Small intestine (tissue), 7 donors: ENCODE data around the gene NARS2. TPM values are rescaled to one million over a fixed set of nuclear protein-coding genes. Genes with fewer than 3 reads are reported as not detected.

ENCODE experiments used
- DNase-seq, 2 donors: peaks; one replicate each; pipeline versions ENCODE4 v3.0.0 to v3.0.0-alpha.2; 2013
- FAIRE-seq: peaks from 2 replicates; lab custom pipeline; 2012; peaks lifted over from hg19 to GRCh38; lab: Jason Lieb, UNC
- H3K27ac ChIP-seq, 3 donors: one replicate each; pipeline ENCODE4 v1.5.1; 2013; ENCODE audit warnings: low read length in 2 of 3, mild to moderate bottlenecking in 2 of 3, control low read depth in 1 of 3, inconsistent platforms in 1 of 3, low read depth in 1 of 3, moderate library complexity in 1 of 3
- H3K27me3 ChIP-seq, 3 donors: one replicate each; pipeline ENCODE4 v1.6.1; 2013; ENCODE audit warnings: low read length in 3 of 3, inconsistent platforms in 1 of 3; ENCODE audit not compliant: control insufficient read depth in 3 of 3, insufficient read depth in 3 of 3
- H3K36me3 ChIP-seq, 3 donors: one replicate each; pipeline ENCODE4 v1.6.1; 2013; ENCODE audit warnings: low read length in 3 of 3, inconsistent platforms in 1 of 3, low read depth in 1 of 3, mild to moderate bottlenecking in 1 of 3, moderate library complexity in 1 of 3; ENCODE audit not compliant: control insufficient read depth in 3 of 3, insufficient read depth in 2 of 3
- H3K4me1 ChIP-seq, 3 donors: one replicate each; pipeline ENCODE4 v1.6.1; 2013; ENCODE audit warnings: low read length in 2 of 3, inconsistent platforms in 1 of 3, low read depth in 1 of 3, mild to moderate bottlenecking in 1 of 3, moderate library complexity in 1 of 3; ENCODE audit not compliant: control insufficient read depth in 3 of 3, insufficient read depth in 2 of 3
- H3K4me3 ChIP-seq, 3 donors: one replicate each; pipeline ENCODE4 v1.5.1; 2013; ENCODE audit warnings: low read length in 3 of 3, control low read depth in 1 of 3, inconsistent platforms in 1 of 3, low read depth in 1 of 3, mild to moderate bottlenecking in 1 of 3, moderate library complexity in 1 of 3
- H3K9me3 ChIP-seq, 2 donors: one replicate each; pipeline ENCODE4 v1.6.1; 2013; ENCODE audit warnings: low read depth in 1 of 2, low read length in 1 of 2; ENCODE audit not compliant: control insufficient read depth in 2 of 2, insufficient read depth in 1 of 2
- WGBS, 3 donors: extraction: QIAGEN DNeasy Blood & Tissue Kit; methylation state at CpG; one replicate each; pipeline ENCODE4 v1.1.7; 2013; 5-methylcytosine and 5-hydroxymethylcytosine counted together
- polyA plus RNA-seq, 4 donors: library from polyadenylated mRNA; stranded (reverse) in 3 of 4; unstranded in 1 of 4; fragments of 200-250 nt in 3 of 4; fragments of 120-200 nt in 1 of 4; gene quantifications; one replicate each; pipeline versions ENCODE4 v1.2.1 to v1.2.3, GENCODE V29; 2013
- donor health status: healthy with polysubstance abuse.
- donor health status: control.
- donor health status: control.
- donor health status: Bipolar disorder and iron deficiency.
- donor health status: healthy.

Gene NARS2
- polyA plus RNA-seq, 4 donors, result 8.1 to 21.8 (median 12.4) TPM

- peaks cover 0 to 13% (median 0%) of the 10 kb centered on the region in 3 donors for H3K27me3 ChIP-seq
- FAIRE-seq, result no peak
Measured at GRCh38 chr11:78423241-78423640, 151.4 kb downstream of the NARS2 start.

DNA sequence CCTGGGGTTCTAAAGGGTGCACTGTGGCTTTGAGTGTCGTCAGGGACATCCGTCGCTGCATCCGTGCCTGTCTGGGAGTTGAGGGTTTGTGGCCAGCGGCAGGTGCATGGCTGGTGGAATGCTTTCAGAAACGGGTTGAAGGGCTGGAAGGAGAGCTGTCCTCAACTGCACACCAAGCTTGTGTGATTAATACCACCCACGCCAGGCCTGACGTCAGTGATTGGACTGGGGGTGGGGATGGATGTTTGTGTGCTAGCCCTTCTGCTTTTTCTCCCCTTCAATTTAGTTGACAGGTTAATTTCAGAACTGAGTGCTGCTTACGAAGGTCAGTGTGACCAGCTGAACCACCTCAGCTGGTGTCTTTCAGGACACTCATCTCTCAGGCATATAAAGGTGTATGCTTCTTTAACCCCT is 153.9 kb downstream of the NARS2 start:
- Histone ChIP-seq H3K36me3 (no peaks in the 10 kb centered on the region), H3K9me3 (no peaks in the 10 kb centered on the region), H3K27ac (peak overlapping the region in 1 of 3 donors; percentile 62), H3K27me3 (peaks cover 0 to 16% (median 0%) of the 10 kb centered on the region in 3 donors), H3K4me3 (no peak overlapping the region), H3K4me1 (peaks cover 0 to 21% (median 7%) of the 10 kb centered on the region in 3 donors)
- DNase-seq, result peak in 1 of 2 donors; percentile 13
- WGBS, 3 donors, result 35 to 50% (median 48%) methylated on average over 9 of the region's 9 CpGs
- no peak for FAIRE-seq

More at GRCh38 chr11:78423241-78423640, 151.4 kb downstream of the NARS2 start:
- Histone ChIP-seq H3K9me3 (no peaks in the 10 kb centered on the region), H3K36me3 (no peaks in the 10 kb centered on the region), H3K27ac (no peak overlapping the region), H3K4me3 (no peak overlapping the region), H3K4me1 (peaks cover 0 to 16% (median 7%) of the 10 kb centered on the region in 3 donors)
- WGBS, 3 donors, result 70 to 80% (median 78%) methylated on average over 2 of the region's 2 CpGs
- DNase-seq, result no peak

GRCh38 chr11:78420255-78420764 is 154.4 kb downstream of the NARS2 start:
- no peaks in the 10 kb centered on the region for H3K9me3 ChIP-seq
- no peaks in the 10 kb centered on the region for H3K36me3 ChIP-seq
- peak overlapping the region in 1 of 3 donors; percentile 62 for H3K27ac ChIP-seq
- 7 to 10% (median 8%) methylated on average over 9 of the region's 9 CpGs for WGBS, 3 donors
- FAIRE-seq (no peak), DNase-seq (peak; percentile 58 to 74)
- H3K4me3 ChIP-seq, result no peak overlapping the region
- H3K4me1 ChIP-seq, result peaks cover 0 to 21% (median 7%) of the 10 kb centered on the region in 3 donors
- peaks cover 0 to 16% (median 0%) of the 10 kb centered on the region in 3 donors for H3K27me3 ChIP-seq

GRCh38 chr11:78419327-78419726 is 155.3 kb downstream of the NARS2 start:
- Histone ChIP-seq H3K36me3 (no peaks in the 10 kb centered on the region), H3K4me1 (peaks cover 0 to 21% (median 7%) of the 10 kb centered on the region in 3 donors), H3K27ac (peak overlapping the region in 1 of 3 donors; percentile 89), H3K27me3 (peaks cover 0 to 16% (median 0%) of the 10 kb centered on the region in 3 donors), H3K4me3 (no peak overlapping the region), H3K9me3 (no peaks in the 10 kb centered on the region)
- WGBS, 3 donors, result 10 to 31% (median 24%) methylated on average over 5 of the region's 5 CpGs
- DNase-seq (peak; percentile 30 to 78), FAIRE-seq (no peak)

GRCh38 chr11:78418584-78419211 is 156.0 kb downstream of the NARS2 start:
- Histone ChIP-seq H3K27ac (peak overlapping the region in 2 of 3 donors; percentile 78 to 89), H3K36me3 (no peaks in the 10 kb centered on the region), H3K4me1 (peaks cover 0 to 21% (median 7%) of the 10 kb centered on the region in 3 donors), H3K9me3 (no peaks in the 10 kb centered on the region), H3K27me3 (peaks cover 0 to 16% (median 0%) of the 10 kb centered on the region in 3 donors), H3K4me3 (peak overlapping the region in 2 of 3 donors; percentile 77 to 86)
- FAIRE-seq (no peak), DNase-seq (no peak)
- WGBS, 3 donors, result 22 to 33% (median 31%) methylated on average over 11 of the region's 11 CpGs

GRCh38 chr11:78417888-78418583 is 156.6 kb downstream of the NARS2 start:
- FAIRE-seq, result no peak
- peak overlapping the region; percentile 46 to 86 (median 77) for H3K4me3 ChIP-seq
- H3K27ac ChIP-seq, result peak overlapping the region; percentile 78 to 89 (median 83)
- H3K9me3 ChIP-seq, result no peaks in the 10 kb centered on the region
- peak; percentile 82 to 94 for DNase-seq
- H3K27me3 ChIP-seq, result peaks cover 0 to 16% (median 0%) of the 10 kb centered on the region in 3 donors
- 0 to 2% (median 1%) methylated on average over 45 to 68 of the region's 68 CpGs for WGBS, 3 donors
- peaks cover 0 to 21% (median 7%) of the 10 kb centered on the region in 3 donors for H3K4me1 ChIP-seq
- no peaks in the 10 kb centered on the region for H3K36me3 ChIP-seq

GRCh38 chr11:78417175-78417887 is 157.3 kb downstream of the NARS2 start, which contains the start of gene GAB2:
GAB2 (minus strand) TSS chr11:78417820; CDS start chr11:78417720, 100 bp downstream.
- Histone ChIP-seq H3K9me3 (no peaks in the 10 kb centered on the region), H3K27me3 (peaks cover 0 to 16% (median 0%) of the 10 kb centered on the region in 3 donors), H3K4me1 (peaks cover 0 to 21% (median 7%) of the 10 kb centered on the region in 3 donors), H3K36me3 (no peaks in the 10 kb centered on the region), H3K27ac (peak within 1 kb of the TSS; percentile 83 to 94 (median 93)), H3K4me3 (peak within 1 kb of the TSS; percentile 77 to 86 (median 86))
- DNase-seq, result no peak
- 0 to 1% (median 0%) methylated on average over 37 to 92 of the region's 93 CpGs for WGBS, 3 donors
- no peak for FAIRE-seq
